K562 (cell line): ENCODE results near the gene NUP85. TPM values are rescaled to one million over a fixed set of nuclear protein-coding genes. Genes with fewer than 3 reads are reported as not detected.

Source experiments
- ATF4 ChIP-seq: fragments of 450-650 bp; formaldehyde crosslinking; IDR thresholded peaks from 2 replicates; pipeline ENCODE4 v1.4.0; 2022; ENCODE audit warnings: mild to moderate bottlenecking, moderate library complexity
- DEAF1 ChIP-seq: fragments of 450-650 bp; formaldehyde crosslinking; IDR thresholded peaks from 2 replicates; pipeline ENCODE4 v1.4.0; 2020; ENCODE audit warnings: mild to moderate bottlenecking, moderate library complexity
- EWSR1 ChIP-seq: fragments of 450-650 bp; IDR thresholded peaks from 2 replicates; pipeline ENCODE4 v1.6.1; 2018; ENCODE audit warnings: borderline replicate concordance, mild to moderate bottlenecking, low read depth, moderate library complexity; ENCODE audit not compliant: partially characterized antibody
- FOXA3 ChIP-seq, 2 experiments: fragments of 450-650 bp in 1 of 2; sonication (generic) in 1 of 2; formaldehyde crosslinking; IDR thresholded peaks in 1 of 2; conservative IDR thresholded peaks in 1 of 2; 2 replicates each; pipeline versions ENCODE4 v1.4.0 to v1.8.0; 2020 to 2022; ENCODE audit warnings: mild to moderate bottlenecking in 2 of 2, missing genetic modification reagents in 1 of 2
- HBP1 ChIP-seq: fragments of 450-650 bp; formaldehyde crosslinking; IDR thresholded peaks from 2 replicates; pipeline ENCODE4 v1.4.0; 2022; ENCODE audit warnings: missing genetic modification characterization
- HCFC1 ChIP-seq: IDR thresholded peaks from 2 replicates; pipeline ENCODE4 v1.6.1; 2012; ENCODE audit warnings: low read depth, low read length, improper control_type of control experiment
- HDAC2 ChIP-seq: fragments of 450-650 bp; IDR thresholded peaks from 2 replicates; pipeline ENCODE4 v1.6.1; 2016; ENCODE audit warnings: mild to moderate bottlenecking
- JUND ChIP-seq, 2 experiments: IDR thresholded peaks; 2 replicates in 1 of 2; 3 replicates in 1 of 2; pipeline ENCODE4 v1.6.1; 2011; ENCODE audit warnings: borderline replicate concordance in 2 of 2, low read depth in 2 of 2, low read length in 2 of 2, improper control_type of control experiment in 1 of 2, missing biosample characterization in 1 of 2, missing genetic modification characterization in 1 of 2, missing genetic modification reagents in 1 of 2
- NFXL1 ChIP-seq: fragments of 450-650 bp; formaldehyde crosslinking; IDR thresholded peaks from 2 replicates; pipeline ENCODE4 v1.4.0; 2021; ENCODE audit warnings: mild to moderate bottlenecking
- NFYB ChIP-seq: IDR thresholded peaks from 2 replicates; pipeline ENCODE4 v1.6.1; 2011; ENCODE audit warnings: mild to moderate bottlenecking, moderate library complexity; ENCODE audit not compliant: insufficient read length; ENCODE audit errors: extremely low read depth
- PCBP1 ChIP-seq: fragments of 200-400 bp; formaldehyde crosslinking; IDR thresholded peaks from 2 replicates; pipeline ENCODE4 v1.6.1; 2018; ENCODE audit warnings: mild to moderate bottlenecking, low read depth, low read length; ENCODE audit not compliant: poor library complexity, severe bottlenecking
- PHB2 ChIP-seq: fragments of 450-650 bp; IDR thresholded peaks from 2 replicates; pipeline ENCODE4 v1.6.1; 2017; ENCODE audit warnings: low read depth
- POLR3G ChIP-seq: IDR thresholded peaks from 2 replicates; pipeline ENCODE4 v1.6.1; 2011; ENCODE audit not compliant: insufficient read length, insufficient replicate concordance; ENCODE audit errors: extremely low read depth
- RHOXF2B ChIP-seq: fragments of 250-450 bp; sonication (Bioruptor Pico); conservative IDR thresholded peaks from 2 replicates; pipeline ENCODE4 v1.5.1; 2021
- ZBTB12 ChIP-seq: fragments of 250-450 bp; sonication (Bioruptor Pico); IDR thresholded peaks from 2 replicates; pipeline ENCODE4 v1.4.0; 2020
- ZC3H8 ChIP-seq: fragments of 450-650 bp; IDR thresholded peaks from 2 replicates; pipeline ENCODE4 v1.6.1; 2017
- ZNF561 ChIP-seq: fragments of 450-650 bp; formaldehyde crosslinking; conservative IDR thresholded peaks from 2 replicates; pipeline ENCODE4 v1.4.0; 2020; ENCODE audit warnings: mild to moderate bottlenecking, moderate library complexity
- polyA plus RNA-seq, 8 experiments: library from polyadenylated mRNA; depleted of rRNA in 4 of 8; stranded (reverse) in 5 of 8; unstranded in 3 of 8; fragments of >200 nt; fragmentation: Nextera tagmentation in 2 of 8; fragmentation: Illumina TruSeq in 1 of 8; extraction: Ambion mirVana in 2 of 8; extraction: Trizol in 1 of 8; gene quantifications; 2 replicates each; pipeline versions ENCODE4 v1.2.1 to v1.2.3, GENCODE V29; 2011 to 2014; ENCODE audit warnings: inconsistent platforms in 1 of 8, missing spikeins in 1 of 8
- total RNA-seq, 7 experiments: library from RNA; depleted of rRNA in 6 of 7; stranded (reverse); fragments of >200 nt in 6 of 7; fragmentation: Illumina TruSeq in 2 of 7; extraction: Trizol in 2 of 7; gene quantifications; 2 replicates each; pipeline versions ENCODE4 v1.2.1 to v1.2.3, GENCODE V29; 2011 to 2021; ENCODE audit warnings: low replicate concordance in 1 of 7
- TF ChIP-seq, protein P1 (sequence below): fragments of 200-800 bp; sonication (Bioruptor generic); IDR thresholded peaks from 2 replicates; pipeline ENCODE4 v1.6.1; 2017; ENCODE audit warnings: missing genetic modification characterization, missing compliant biosample characterization

Gene NUP85
- total and polyA plus RNA-seq, 9 of the 15 experiments (the other 6 are each of a cell fraction or from before 2014, with no cell fraction given): 50.2 to 177 (median 110) TPM

DNA sequence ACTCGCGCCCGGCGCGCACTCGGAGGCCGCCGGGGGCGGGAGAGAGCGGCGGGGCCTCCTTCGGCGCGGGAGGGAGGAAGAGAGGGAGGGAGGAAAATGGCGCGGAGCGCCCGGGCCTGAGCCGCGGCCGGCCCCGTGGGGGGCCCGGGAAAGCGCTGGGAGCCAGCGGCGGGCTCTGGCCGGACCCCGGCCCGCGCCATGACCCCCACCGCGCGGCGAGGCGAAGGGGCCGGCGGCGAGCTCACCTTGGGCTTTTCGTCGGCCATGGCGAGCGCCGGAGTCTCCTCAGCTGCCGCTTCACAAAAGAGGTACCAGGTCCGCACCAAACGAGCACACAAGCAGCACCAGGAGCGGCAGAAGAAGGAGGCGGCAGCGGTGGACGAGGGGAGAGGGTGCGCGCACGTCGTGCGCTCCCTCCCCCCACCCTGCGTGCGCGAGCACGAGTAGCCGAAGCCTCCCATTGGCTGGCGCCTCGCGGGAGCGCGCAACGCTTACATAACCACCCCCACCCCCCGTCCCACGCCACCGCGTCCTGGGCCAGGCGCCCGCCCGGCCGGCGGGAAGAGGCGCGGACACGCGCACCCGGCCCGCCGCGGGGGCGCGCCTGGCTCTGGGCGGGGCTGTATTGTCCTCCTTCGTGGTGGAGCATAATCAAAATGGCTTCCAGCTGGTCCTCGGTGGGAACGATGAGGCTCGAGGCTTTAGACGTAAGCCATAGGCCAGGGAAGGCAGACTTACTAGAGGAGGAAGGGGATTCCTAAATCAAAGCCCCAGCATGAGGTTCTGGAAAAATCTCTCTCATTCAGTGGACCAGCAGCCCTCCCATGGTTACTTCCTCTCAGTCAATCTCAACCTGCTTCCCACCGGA lies 22.7 kb upstream of the NUP85 start, which contains the start of gene SUMO2 (continued):
- TF ChIP-seq ATF4 (CRISPR knock-in tag) (no peak; the same call in 1 of the 2 replicates), PHB2 (no peak), JUND (IDR thresholded peaks at IDR 0.05; ENCODE audit: borderline replicate concordance, low read depth, low read length) (no peak), JUND (tag; IDR thresholded peaks at IDR 0.05; ENCODE audit: borderline replicate concordance, low read depth, low read length) (no peak; the same call in 2 of the 3 replicates), ZBTB12 (CRISPR knock-in tag) (no peak), HCFC1 (no peak; the same call in 1 of the 2 replicates), ZC3H8 (no peak), ZNF561 (CRISPR knock-in tag) (peak; percentile 59; the same call in 1 of the 2 replicates), EWSR1 (no peak), DEAF1 (CRISPR knock-in tag) (no peak), FOXA3 (CRISPR knock-in tag; conservative IDR thresholded peaks at IDR 0.05 in 1 of 2, IDR thresholded peaks at IDR 0.05 in 1 of 2) (no peak), RHOXF2B (CRISPR knock-in tag) (no peak), NFXL1 (no peak), PCBP1 (no peak), HDAC2 (no peak), HBP1 (CRISPR knock-in tag) (no peak), POLR3G (no peak), NFYB (peak; percentile 81)
- TF ChIP-seq, protein P1, sequence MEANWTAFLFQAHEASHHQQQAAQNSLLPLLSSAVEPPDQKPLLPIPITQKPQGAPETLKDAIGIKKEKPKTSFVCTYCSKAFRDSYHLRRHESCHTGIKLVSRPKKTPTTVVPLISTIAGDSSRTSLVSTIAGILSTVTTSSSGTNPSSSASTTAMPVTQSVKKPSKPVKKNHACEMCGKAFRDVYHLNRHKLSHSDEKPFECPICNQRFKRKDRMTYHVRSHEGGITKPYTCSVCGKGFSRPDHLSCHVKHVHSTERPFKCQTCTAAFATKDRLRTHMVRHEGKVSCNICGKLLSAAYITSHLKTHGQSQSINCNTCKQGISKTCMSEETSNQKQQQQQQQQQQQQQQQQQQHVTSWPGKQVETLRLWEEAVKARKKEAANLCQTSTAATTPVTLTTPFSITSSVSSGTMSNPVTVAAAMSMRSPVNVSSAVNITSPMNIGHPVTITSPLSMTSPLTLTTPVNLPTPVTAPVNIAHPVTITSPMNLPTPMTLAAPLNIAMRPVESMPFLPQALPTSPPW (CRISPR knock-in tag): peak; percentile 96
